HCT116 (cell line): ENCODE data around the gene LTO1. TPM values are rescaled to one million over a fixed set of nuclear protein-coding genes. Genes with fewer than 3 reads are reported as not detected.

ENCODE experiments used
- ATAC-seq: fragments of 200-7000 bp; cut with Tn5 transposase; 2 replicates; pipeline ENCODE4 v1.9.1; 2020; ENCODE audit warnings: mild to moderate bottlenecking, moderate library complexity
- BruUV-seq: library from RNA; stranded (reverse); fragments of 400-500 nt; replicated peaks from 2 replicates; lab custom pipeline; 2021; lab: Mats Ljungman, UMichigan
- CTCF ChIA-PET: fragments of 300-600 bp; sonication (Branson Sonifier 250); formaldehyde crosslinking; loops from one replicate; lab custom pipeline; 2021; ENCODE audit warnings: antibody characterized with exemption; lab: Charles Lee
- POLR2A ChIA-PET: fragments of 300-600, 350-600 bp; sonication (Branson Sonifier 250); formaldehyde crosslinking; loops from one replicate; lab custom pipeline; 2021; ENCODE audit warnings: antibody characterized with exemption; lab: Charles Lee
- RAD21 ChIA-PET, 2 experiments: fragments of 300-600 bp; sonication (Branson Sonifier 250); formaldehyde crosslinking; loops; one replicate each; lab custom pipeline; 2023; ENCODE audit warnings: low total read pairs in 2 of 2; ENCODE audit not compliant: uncharacterized antibody in 2 of 2, unreplicated experiment in 2 of 2, low non-redundant PET in 1 of 2; lab: Charles Lee
- DNase-seq: peaks from one replicate; pipeline ENCODE4 v3.0.0-alpha.2; 2010; ENCODE audit warnings: low read depth, low spot score
- H2AFZ ChIP-seq: fragments of 200-600 bp; shearing (Covaris generic), sonication (generic); 2 replicates; pipeline ENCODE4 v1.6.1; 2017; ENCODE audit warnings: low read depth, mixed run types, mixed read lengths, antibody characterized with exemption, low read length; ENCODE audit not compliant: poor library complexity, severe bottlenecking
- H3K27ac ChIP-seq: 2 replicates; pipeline ENCODE4 v1.5.1; 2012; ENCODE audit warnings: low read depth, low read length
- H3K27me3 ChIP-seq: fragments of 200-600 bp; sonication (generic); 2 replicates; pipeline ENCODE4 v1.6.1; 2016; ENCODE audit warnings: mixed run types, low read length, mixed read lengths; ENCODE audit not compliant: insufficient read depth
- H3K36me3 ChIP-seq, 2 experiments: fragments of 200-500 bp in 1 of 2; fragments of 200-600 bp in 1 of 2; sonication (Bioruptor generic) in 1 of 2; sonication (generic) in 1 of 2; 2 replicates each; pipeline versions ENCODE4 v1.5.1 to v1.6.1; 2014 to 2016; ENCODE audit warnings: low read length in 2 of 2, inconsistent platforms in 1 of 2, mixed read lengths in 1 of 2, mixed run types in 1 of 2; ENCODE audit not compliant: insufficient read depth in 2 of 2, control insufficient read depth in 1 of 2
- H3K4me1 ChIP-seq, 2 experiments: fragments of 200-600 bp in 1 of 2; sonication (generic) in 1 of 2; 2 replicates each; pipeline versions ENCODE4 v1.5.1 to v1.6.1; 2012 to 2017; ENCODE audit warnings: low read length in 2 of 2, inconsistent platforms in 1 of 2, mild to moderate bottlenecking in 1 of 2, mixed read lengths in 1 of 2, mixed run types in 1 of 2, moderate library complexity in 1 of 2; ENCODE audit not compliant: insufficient read depth in 2 of 2, control insufficient read depth in 1 of 2
- H3K4me2 ChIP-seq: fragments of 200-600 bp; sonication (generic); 2 replicates; pipeline ENCODE4 v1.6.1; 2017; ENCODE audit warnings: mixed run types, low read length, mixed read lengths
- H3K4me3 ChIP-seq, 2 experiments: fragments of 200-600 bp in 1 of 2; sonication (generic) in 1 of 2; replicated peaks in 1 of 2; 2 replicates each; pipeline ENCODE4 v1.5.1; 2011 to 2016; ENCODE audit warnings: low read length in 2 of 2, control low read depth in 1 of 2, low read depth in 1 of 2, mild to moderate bottlenecking in 1 of 2, mixed read lengths in 1 of 2, mixed run types in 1 of 2
- H3K79me2 ChIP-seq: fragments of 200-600 bp; sonication (generic); 2 replicates; pipeline ENCODE4 v1.6.1; 2017; ENCODE audit warnings: mild to moderate bottlenecking, mixed run types, low read length, moderate library complexity, mixed read lengths; ENCODE audit not compliant: insufficient read depth
- H3K9ac ChIP-seq: fragments of 200-600 bp; sonication (generic); 2 replicates; pipeline ENCODE4 v1.6.1; 2016; ENCODE audit warnings: low read length, mixed read lengths
- H3K9me2 ChIP-seq: fragments of 200-600 bp; sonication (generic), shearing (Covaris generic); 2 replicates; pipeline ENCODE4 v1.6.1; 2017; ENCODE audit warnings: mixed run types, mild to moderate bottlenecking, moderate library complexity; ENCODE audit not compliant: insufficient read depth
- H3K9me3 ChIP-seq, 2 experiments: fragments of 200-500 bp in 1 of 2; fragments of 200-600 bp in 1 of 2; sonication (Bioruptor generic) in 1 of 2; sonication (generic) in 1 of 2; 2 replicates each; pipeline ENCODE4 v1.6.1; 2014 to 2017; ENCODE audit warnings: low read length in 2 of 2, mixed read lengths in 2 of 2, inconsistent platforms in 1 of 2, low read depth in 1 of 2, mild to moderate bottlenecking in 1 of 2, mixed run types in 1 of 2, moderate library complexity in 1 of 2; ENCODE audit not compliant: control insufficient read depth in 1 of 2, insufficient read depth in 1 of 2
- H4K20me1 ChIP-seq: fragments of 200-600 bp; sonication (generic), shearing (Covaris generic); 2 replicates; pipeline ENCODE4 v1.6.1; 2017; ENCODE audit warnings: mixed run types, mild to moderate bottlenecking, moderate library complexity; ENCODE audit not compliant: insufficient read depth
- CBX3 ChIP-seq: IDR thresholded peaks from 2 replicates; pipeline ENCODE4 v1.6.1; 2012; ENCODE audit warnings: low read depth
- CTCF ChIP-seq, 3 experiments: fragments of 200-600 bp in 1 of 3; sonication (generic) in 1 of 3; IDR thresholded peaks in 2 of 3; conservative IDR thresholded peaks in 1 of 3; 2 replicates each; pipeline ENCODE4 v1.5.1; 2012 to 2017; ENCODE audit warnings: low read depth in 2 of 3, low read length in 2 of 3, antibody characterized with exemption in 1 of 3, borderline replicate concordance in 1 of 3, control low read depth in 1 of 3, mild to moderate bottlenecking in 1 of 3, mixed read lengths in 1 of 3, mixed run types in 1 of 3, moderate library complexity in 1 of 3; ENCODE audit not compliant: insufficient read depth in 1 of 3
- EZH2 ChIP-seq: fragments of 200-600 bp; sonication (generic); IDR thresholded peaks from 2 replicates; pipeline ENCODE4 v1.6.1; 2017; ENCODE audit warnings: antibody characterized with exemption, mixed run types
- FOSL1 ChIP-seq: IDR thresholded peaks from 2 replicates; pipeline ENCODE4 v1.6.1; 2012; ENCODE audit warnings: low read depth
- POLR2AphosphoS5 ChIP-seq: IDR thresholded peaks from 2 replicates; pipeline ENCODE4 v1.6.1; 2011; ENCODE audit warnings: mild to moderate bottlenecking, low read depth, low read length, moderate library complexity
- RAD21 ChIP-seq: IDR thresholded peaks from 2 replicates; pipeline ENCODE4 v1.6.1; 2012; ENCODE audit warnings: low read depth, mild to moderate bottlenecking
- SP1 ChIP-seq: IDR thresholded peaks from 2 replicates; pipeline ENCODE4 v1.6.1; 2012; ENCODE audit warnings: low read depth
- SRF ChIP-seq: IDR thresholded peaks from 2 replicates; pipeline ENCODE4 v1.6.1; 2012; ENCODE audit warnings: low read depth
- TCF7L2 ChIP-seq: IDR thresholded peaks from 2 replicates; pipeline ENCODE4 v1.7.0; 2011; ENCODE audit warnings: borderline replicate concordance, inconsistent platforms; ENCODE audit not compliant: insufficient read depth, insufficient read length; ENCODE audit errors: extremely low read depth
- YY1 ChIP-seq: IDR thresholded peaks from 2 replicates; pipeline ENCODE4 v1.6.1; 2011; ENCODE audit warnings: low read length, low read depth, moderate library complexity, mild to moderate bottlenecking; ENCODE audit not compliant: insufficient replicate concordance; ENCODE audit errors: extremely low read depth
- intact Hi-C: fragments of 100-400 bp; cut with micrococcal nuclease; formaldehyde crosslinking; loops from 2 replicates; pipeline ENCODE4 v1.10.0; 2022
- total RNA-seq: library from RNA; stranded (reverse); gene quantifications from one replicate; pipeline ENCODE4 v1.2.1, GENCODE V29; 2021; ENCODE audit not compliant: unreplicated experiment
- TF ChIP-seq, protein P1 (sequence below): IDR thresholded peaks from 2 replicates; pipeline ENCODE4 v1.6.1; 2011; ENCODE audit warnings: mild to moderate bottlenecking, low read length, moderate library complexity; ENCODE audit not compliant: insufficient replicate concordance; ENCODE audit errors: extremely low read depth
- TF ChIP-seq, protein P2 (sequence below): IDR thresholded peaks from 2 replicates; pipeline ENCODE4 v1.6.1; 2012; ENCODE audit warnings: low read depth

LTO1 gene
- total RNA-seq, 1 experiment from 2014 or later, result 21.3 TPM

DNA sequence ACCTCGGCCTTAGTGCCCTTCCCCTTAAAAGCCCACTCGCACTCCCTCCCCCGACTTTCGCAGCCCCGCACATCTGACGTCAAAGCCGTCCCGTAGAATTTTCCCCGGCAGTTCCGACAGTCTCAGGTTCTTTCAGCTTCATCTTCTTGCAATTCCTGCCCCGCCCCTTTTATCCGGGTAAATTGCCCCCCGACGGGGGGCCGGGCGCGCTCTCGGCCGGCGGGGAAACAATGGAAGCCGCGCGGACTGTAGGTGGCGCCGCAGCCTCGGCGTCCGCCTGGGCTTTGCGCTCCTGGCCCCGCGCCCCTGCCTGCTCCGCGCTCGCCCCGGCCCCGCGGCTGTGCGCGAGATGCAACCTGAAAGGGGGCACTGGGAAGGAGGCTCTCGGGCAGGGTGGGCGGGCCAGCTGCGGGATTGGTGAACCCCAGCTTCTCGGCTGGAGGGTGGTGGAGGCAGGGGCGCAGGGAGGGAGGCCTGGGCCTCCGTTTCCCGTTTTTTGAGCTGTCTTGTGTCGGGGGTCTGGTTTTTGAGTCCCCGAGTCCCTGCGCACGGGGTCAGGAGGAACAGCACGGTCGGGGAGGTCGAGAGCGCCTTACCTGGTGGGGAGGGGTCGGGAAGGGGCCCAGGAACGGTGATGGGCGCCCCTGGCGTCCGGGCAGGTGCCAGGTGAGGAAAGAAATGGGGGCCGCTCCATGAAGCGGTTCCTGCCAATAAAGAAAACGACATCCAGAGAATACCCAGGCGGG, 29.5 kb upstream of the LTO1 start:
- Histone ChIP-seq H2AFZ (peak overlapping the region; percentile 84), H3K27ac (peak overlapping the region; percentile 65; the same call in 1 of the 2 replicates), H3K4me3 (peak overlapping the region; percentile 57 to 63)
- peak; percentile 62 for ATAC-seq
- no peak; the same call in 1 of the 2 replicates for TF ChIP-seq POLR2AphosphoS5
- peak; percentile 35 for TF ChIP-seq YY1
- peak; percentile 71 to 78 (median 77) for TF ChIP-seq CTCF (IDR thresholded peaks at IDR 0.05 in 2 of 3, conservative IDR thresholded peaks at IDR 0.05 in 1 of 3; ENCODE audit: borderline replicate concordance in 1 of 3, insufficient read depth in 1 of 3, low read depth in 2 of 3, low read length in 2 of 3)
- TF ChIP-seq FOSL1, result no peak
- TF ChIP-seq EZH2, result no peak
- TF ChIP-seq, protein P1, sequence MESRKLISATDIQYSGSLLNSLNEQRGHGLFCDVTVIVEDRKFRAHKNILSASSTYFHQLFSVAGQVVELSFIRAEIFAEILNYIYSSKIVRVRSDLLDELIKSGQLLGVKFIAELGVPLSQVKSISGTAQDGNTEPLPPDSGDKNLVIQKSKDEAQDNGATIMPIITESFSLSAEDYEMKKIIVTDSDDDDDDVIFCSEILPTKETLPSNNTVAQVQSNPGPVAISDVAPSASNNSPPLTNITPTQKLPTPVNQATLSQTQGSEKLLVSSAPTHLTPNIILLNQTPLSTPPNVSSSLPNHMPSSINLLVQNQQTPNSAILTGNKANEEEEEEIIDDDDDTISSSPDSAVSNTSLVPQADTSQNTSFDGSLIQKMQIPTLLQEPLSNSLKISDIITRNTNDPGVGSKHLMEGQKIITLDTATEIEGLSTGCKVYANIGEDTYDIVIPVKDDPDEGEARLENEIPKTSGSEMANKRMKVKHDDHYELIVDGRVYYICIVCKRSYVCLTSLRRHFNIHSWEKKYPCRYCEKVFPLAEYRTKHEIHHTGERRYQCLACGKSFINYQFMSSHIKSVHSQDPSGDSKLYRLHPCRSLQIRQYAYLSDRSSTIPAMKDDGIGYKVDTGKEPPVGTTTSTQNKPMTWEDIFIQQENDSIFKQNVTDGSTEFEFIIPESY, result no peak
- TF ChIP-seq RAD21, result peak; percentile 91
- TF ChIP-seq, protein P2, sequence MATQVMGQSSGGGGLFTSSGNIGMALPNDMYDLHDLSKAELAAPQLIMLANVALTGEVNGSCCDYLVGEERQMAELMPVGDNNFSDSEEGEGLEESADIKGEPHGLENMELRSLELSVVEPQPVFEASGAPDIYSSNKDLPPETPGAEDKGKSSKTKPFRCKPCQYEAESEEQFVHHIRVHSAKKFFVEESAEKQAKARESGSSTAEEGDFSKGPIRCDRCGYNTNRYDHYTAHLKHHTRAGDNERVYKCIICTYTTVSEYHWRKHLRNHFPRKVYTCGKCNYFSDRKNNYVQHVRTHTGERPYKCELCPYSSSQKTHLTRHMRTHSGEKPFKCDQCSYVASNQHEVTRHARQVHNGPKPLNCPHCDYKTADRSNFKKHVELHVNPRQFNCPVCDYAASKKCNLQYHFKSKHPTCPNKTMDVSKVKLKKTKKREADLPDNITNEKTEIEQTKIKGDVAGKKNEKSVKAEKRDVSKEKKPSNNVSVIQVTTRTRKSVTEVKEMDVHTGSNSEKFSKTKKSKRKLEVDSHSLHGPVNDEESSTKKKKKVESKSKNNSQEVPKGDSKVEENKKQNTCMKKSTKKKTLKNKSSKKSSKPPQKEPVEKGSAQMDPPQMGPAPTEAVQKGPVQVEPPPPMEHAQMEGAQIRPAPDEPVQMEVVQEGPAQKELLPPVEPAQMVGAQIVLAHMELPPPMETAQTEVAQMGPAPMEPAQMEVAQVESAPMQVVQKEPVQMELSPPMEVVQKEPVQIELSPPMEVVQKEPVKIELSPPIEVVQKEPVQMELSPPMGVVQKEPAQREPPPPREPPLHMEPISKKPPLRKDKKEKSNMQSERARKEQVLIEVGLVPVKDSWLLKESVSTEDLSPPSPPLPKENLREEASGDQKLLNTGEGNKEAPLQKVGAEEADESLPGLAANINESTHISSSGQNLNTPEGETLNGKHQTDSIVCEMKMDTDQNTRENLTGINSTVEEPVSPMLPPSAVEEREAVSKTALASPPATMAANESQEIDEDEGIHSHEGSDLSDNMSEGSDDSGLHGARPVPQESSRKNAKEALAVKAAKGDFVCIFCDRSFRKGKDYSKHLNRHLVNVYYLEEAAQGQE, result no peak
- peak; percentile 30 for TF ChIP-seq TCF7L2
- no peak for TF ChIP-seq SRF
- peak; percentile 31; the same call in 1 of the 2 replicates for TF ChIP-seq CBX3
- TF ChIP-seq SP1, result no peak
- TF ChIP-seq, all 23 proteins: peak for 5
- RAD21 ChIA-PET, result interaction anchor here in 1 of 2 experiments (0.6 to 1.2 kb wide), 2 partner anchors 13 to 208 kb away, joined by 3 to 5 read pairs; no protein-coding TSS in a partner anchor
- H3K9me3 ChIP-seq, result no peaks in the 10 kb centered on the region
- CTCF ChIA-PET, result interaction anchor here (0.6 to 1.7 kb wide), 10 partner anchors 8 to 495 kb away, joined by 3 to 7 read pairs (median 4); no protein-coding TSS in a partner anchor
- peaks cover 24 to 54% of the 10 kb centered on the region in 2 experiments for H3K4me1 ChIP-seq
- POLR2A ChIA-PET, result interaction anchor here (0.6 to 1.2 kb wide), 4 partner anchors 8 to 39 kb away, joined by 3 to 4 read pairs (median 3); no protein-coding TSS in a partner anchor
- no peaks in the 10 kb centered on the region for H4K20me1 ChIP-seq
- no peaks in the 10 kb centered on the region; the same call in 1 of the 2 replicates for H3K79me2 ChIP-seq
- DNase-seq, result no peak
- no peaks in the 10 kb centered on the region for H3K36me3 ChIP-seq
- intact Hi-C loops, result no loop called here
- H3K4me2 ChIP-seq, result peak overlapping the region; percentile 96
- no peaks in the 10 kb centered on the region for H3K27me3 ChIP-seq
- no TSS peak for BruUV-seq
- no peaks in the 10 kb centered on the region for H3K9me2 ChIP-seq
- peak overlapping the region; percentile 58 for H3K9ac ChIP-seq
